ENCODE data around the gene SLC40A1.

- TF ChIP-seq CTCF (IDR thresholded peaks at IDR 0.05; ENCODE audit: low read depth, low read length, missing input control) (no peak), HNF4G (IDR thresholded peaks at IDR 0.05) (no peak)
Measured at GRCh38 chr2:189618197-189618596, 37.6 kb upstream of the SLC40A1 start.
